ENCODE results near the gene MIB2. TPM values are rescaled to one million over a fixed set of nuclear protein-coding genes. Genes with fewer than 3 reads are reported as not detected.
A peak's percentile ranks its signal among the peaks of the same experiment; 100 is the strongest.

The MIB2 gene
- total and polyA plus RNA-seq, 2 experiments from 2014 or later, result 47.5 to 75.3 TPM

- H3K4me3 ChIP-seq, result no peak overlapping the region
- no peaks in the 10 kb centered on the region for H3K27me3 ChIP-seq
- peaks cover 3% of the 10 kb centered on the region for H3K4me1 ChIP-seq (ENCODE audit: insufficient read depth)
- peaks cover 26% of the 10 kb centered on the region for H3K79me2 ChIP-seq
- no peak overlapping the region for H3K4me2 ChIP-seq
- no peaks in the 10 kb centered on the region for H3K36me3 ChIP-seq (replicated peaks; ENCODE audit: insufficient read depth, low read depth)
- H4K20me1 ChIP-seq (ENCODE audit: insufficient read depth, poor library complexity, severe bottlenecking), result peaks cover under 1% of the 10 kb centered on the region
- no peak overlapping the region for H3K27ac ChIP-seq
- peak; percentile 55 for DNase-seq (ENCODE audit: low spot score)
- no peak for TF ChIP-seq EZH2 (IDR thresholded peaks at IDR 0.05; ENCODE audit: borderline replicate concordance)
- TF ChIP-seq CTCF (IDR thresholded peaks at IDR 0.05; ENCODE audit: poor library complexity), result no peak
- TF ChIP-seq EZH2phosphoT487 (IDR thresholded peaks at IDR 0.05; ENCODE audit: low read depth, severe bottlenecking, unreplicated experiment), result no peak
- H2AFZ ChIP-seq, result no peak overlapping the region
- H3K9me2 ChIP-seq (replicated peaks; ENCODE audit: insufficient read depth), result no peaks in the 10 kb centered on the region
- no peaks in the 10 kb centered on the region for H3K9me3 ChIP-seq (ENCODE audit: low read depth)
- 76% methylated on average over 21 of the region's 21 CpGs for WGBS (ENCODE audit: low lambda C conversion rate, missing lambda C conversion rate)
These were observed 6.9 kb downstream of the MIB2 start for GRCh38 chr1:1622010-1622787.

GRCh38 chr1:1622788-1623094, 7.4 kb downstream of the MIB2 start:
- H4K20me1 ChIP-seq (ENCODE audit: insufficient read depth, poor library complexity, severe bottlenecking), result no peaks in the 10 kb centered on the region
- no peaks in the 10 kb centered on the region for H3K9me2 ChIP-seq (replicated peaks; ENCODE audit: insufficient read depth)
- no peaks in the 10 kb centered on the region for H3K27me3 ChIP-seq
- no peak for TF ChIP-seq CTCF (IDR thresholded peaks at IDR 0.05; ENCODE audit: poor library complexity)
- TF ChIP-seq EZH2 (IDR thresholded peaks at IDR 0.05; ENCODE audit: borderline replicate concordance), result no peak
- no peak for TF ChIP-seq EZH2phosphoT487 (IDR thresholded peaks at IDR 0.05; ENCODE audit: low read depth, severe bottlenecking, unreplicated experiment)
- H3K79me2 ChIP-seq, result peaks cover 20% of the 10 kb centered on the region
- no peaks in the 10 kb centered on the region for H3K36me3 ChIP-seq (replicated peaks; ENCODE audit: insufficient read depth, low read depth)
- no peak overlapping the region for H3K4me2 ChIP-seq
- no peak overlapping the region for H3K4me3 ChIP-seq
- H3K9me3 ChIP-seq (ENCODE audit: low read depth), result no peaks in the 10 kb centered on the region
- no peak for DNase-seq (ENCODE audit: low spot score)
- no peaks in the 10 kb centered on the region for H3K4me1 ChIP-seq (ENCODE audit: insufficient read depth)
- H2AFZ ChIP-seq, result no peak overlapping the region
- 97% methylated on average over 17 of the region's 17 CpGs for WGBS (ENCODE audit: low lambda C conversion rate, missing lambda C conversion rate)
- no peak overlapping the region for H3K27ac ChIP-seq

GRCh38 chr1:1623181-1623630, 7.9 kb downstream of the MIB2 start:
- no peak for DNase-seq (ENCODE audit: low spot score)
- no peaks in the 10 kb centered on the region for H3K4me1 ChIP-seq (ENCODE audit: insufficient read depth)
- no peak for TF ChIP-seq EZH2phosphoT487 (IDR thresholded peaks at IDR 0.05; ENCODE audit: low read depth, severe bottlenecking, unreplicated experiment)
- TF ChIP-seq EZH2 (IDR thresholded peaks at IDR 0.05; ENCODE audit: borderline replicate concordance), result no peak
- no peak for TF ChIP-seq CTCF (IDR thresholded peaks at IDR 0.05; ENCODE audit: poor library complexity)
- no peaks in the 10 kb centered on the region for H4K20me1 ChIP-seq (ENCODE audit: insufficient read depth, poor library complexity, severe bottlenecking)
- H3K9me2 ChIP-seq (replicated peaks; ENCODE audit: insufficient read depth), result no peaks in the 10 kb centered on the region
- no peaks in the 10 kb centered on the region for H3K27me3 ChIP-seq
- H3K9me3 ChIP-seq (ENCODE audit: low read depth), result no peaks in the 10 kb centered on the region
- H3K36me3 ChIP-seq (replicated peaks; ENCODE audit: insufficient read depth, low read depth), result no peaks in the 10 kb centered on the region
- no peak overlapping the region for H2AFZ ChIP-seq
- WGBS (ENCODE audit: low lambda C conversion rate, missing lambda C conversion rate), result 97% methylated on average over 26 of the region's 33 CpGs
- H3K79me2 ChIP-seq, result peaks cover 15% of the 10 kb centered on the region
- H3K4me2 ChIP-seq, result no peak overlapping the region
- H3K27ac ChIP-seq, result no peak overlapping the region
- H3K4me3 ChIP-seq, result no peak overlapping the region

Measured in hepatocyte (in vitro differentiated cells).